Measurements from ENCODE around the gene BAD. TPM values are rescaled to one million over a fixed set of nuclear protein-coding genes. Genes with fewer than 3 reads are reported as not detected.

BAD gene
- total RNA-seq, 1 experiment from 2014 or later, result 34.7 TPM

DNA sequence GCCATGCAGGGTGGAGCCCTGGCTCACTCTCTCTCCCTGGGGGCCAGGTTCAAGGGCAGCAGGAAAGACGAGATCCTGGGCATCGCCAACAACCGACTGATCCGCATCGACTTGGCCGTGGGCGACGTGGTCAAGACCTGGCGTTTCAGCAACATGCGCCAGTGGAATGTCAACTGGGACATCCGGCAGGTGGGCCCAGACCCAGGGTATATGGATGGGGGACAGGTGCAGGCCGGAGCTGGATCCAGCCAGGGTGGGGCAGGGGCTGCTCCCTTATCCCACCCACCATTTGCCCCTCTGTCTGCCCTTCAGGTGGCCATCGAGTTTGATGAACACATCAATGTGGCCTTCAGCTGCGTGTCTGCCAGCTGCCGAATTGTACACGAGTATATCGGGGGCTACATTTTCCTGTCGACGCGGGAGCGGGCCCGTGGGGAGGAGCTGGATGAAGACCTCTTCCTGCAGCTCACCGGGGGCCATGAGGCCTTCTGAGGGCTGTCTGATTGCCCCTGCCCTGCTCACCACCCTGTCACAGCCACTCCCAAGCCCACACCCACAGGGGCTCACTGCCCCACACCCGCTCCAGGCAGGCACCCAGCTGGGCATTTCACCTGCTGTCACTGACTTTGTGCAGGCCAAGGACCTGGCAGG lies 61.3 kb downstream of the BAD start (continued):
- TF ChIP-seq, protein P1, sequence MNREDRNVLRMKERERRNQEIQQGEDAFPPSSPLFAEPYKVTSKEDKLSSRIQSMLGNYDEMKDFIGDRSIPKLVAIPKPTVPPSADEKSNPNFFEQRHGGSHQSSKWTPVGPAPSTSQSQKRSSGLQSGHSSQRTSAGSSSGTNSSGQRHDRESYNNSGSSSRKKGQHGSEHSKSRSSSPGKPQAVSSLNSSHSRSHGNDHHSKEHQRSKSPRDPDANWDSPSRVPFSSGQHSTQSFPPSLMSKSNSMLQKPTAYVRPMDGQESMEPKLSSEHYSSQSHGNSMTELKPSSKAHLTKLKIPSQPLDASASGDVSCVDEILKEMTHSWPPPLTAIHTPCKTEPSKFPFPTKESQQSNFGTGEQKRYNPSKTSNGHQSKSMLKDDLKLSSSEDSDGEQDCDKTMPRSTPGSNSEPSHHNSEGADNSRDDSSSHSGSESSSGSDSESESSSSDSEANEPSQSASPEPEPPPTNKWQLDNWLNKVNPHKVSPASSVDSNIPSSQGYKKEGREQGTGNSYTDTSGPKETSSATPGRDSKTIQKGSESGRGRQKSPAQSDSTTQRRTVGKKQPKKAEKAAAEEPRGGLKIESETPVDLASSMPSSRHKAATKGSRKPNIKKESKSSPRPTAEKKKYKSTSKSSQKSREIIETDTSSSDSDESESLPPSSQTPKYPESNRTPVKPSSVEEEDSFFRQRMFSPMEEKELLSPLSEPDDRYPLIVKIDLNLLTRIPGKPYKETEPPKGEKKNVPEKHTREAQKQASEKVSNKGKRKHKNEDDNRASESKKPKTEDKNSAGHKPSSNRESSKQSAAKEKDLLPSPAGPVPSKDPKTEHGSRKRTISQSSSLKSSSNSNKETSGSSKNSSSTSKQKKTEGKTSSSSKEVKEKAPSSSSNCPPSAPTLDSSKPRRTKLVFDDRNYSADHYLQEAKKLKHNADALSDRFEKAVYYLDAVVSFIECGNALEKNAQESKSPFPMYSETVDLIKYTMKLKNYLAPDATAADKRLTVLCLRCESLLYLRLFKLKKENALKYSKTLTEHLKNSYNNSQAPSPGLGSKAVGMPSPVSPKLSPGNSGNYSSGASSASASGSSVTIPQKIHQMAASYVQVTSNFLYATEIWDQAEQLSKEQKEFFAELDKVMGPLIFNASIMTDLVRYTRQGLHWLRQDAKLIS (CRISPR knock-in tag; IDR thresholded peaks at IDR 0.05; ENCODE audit: borderline replicate concordance), result no peak
- no peak for TF ChIP-seq NFE2L1 (CRISPR knock-in tag; IDR thresholded peaks at IDR 0.05)

DNA sequence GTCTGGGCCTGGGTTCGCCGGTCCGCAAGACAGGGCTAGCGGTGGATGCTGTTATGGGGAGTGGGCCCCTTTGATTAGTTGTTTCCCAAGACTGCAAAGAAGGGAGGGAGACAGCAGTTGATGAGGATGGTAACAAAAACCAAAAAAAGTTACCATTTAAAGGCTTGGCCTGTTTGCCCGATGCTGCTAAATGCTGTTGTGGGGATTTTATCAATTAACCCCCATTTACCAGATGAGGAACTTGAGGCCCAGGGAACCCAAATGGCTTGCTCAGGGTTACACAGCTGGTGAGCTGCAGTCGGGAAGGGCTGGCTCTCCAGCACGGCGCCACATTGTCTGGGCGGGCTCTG lies 61.8 kb downstream of the BAD start:
- Mint-ChIP-seq H3K27me3 (ENCODE audit: low read depth) (no peaks in the 10 kb centered on the region), H3K4me1 (peaks cover 15% of the 10 kb centered on the region), H3K36me3 (no peaks in the 10 kb centered on the region), H3K27ac (no peak overlapping the region), H3K9me3 (no peaks in the 10 kb centered on the region), H3K4me3 (no peak overlapping the region)
- no peak for DNase-seq (ENCODE audit: low spot score)
- TF ChIP-seq JAZF1 (CRISPR knock-in tag; IDR thresholded peaks at IDR 0.05) (no peak), TEAD1 (CRISPR knock-in tag; IDR thresholded peaks at IDR 0.05) (no peak), NFE2L1 (CRISPR knock-in tag; IDR thresholded peaks at IDR 0.05) (no peak), GTF2I (CRISPR knock-in tag; conservative IDR thresholded peaks at IDR 0.05) (no peak), CREM (CRISPR knock-in tag; IDR thresholded peaks at IDR 0.05) (no peak), JUN (CRISPR knock-in tag; IDR thresholded peaks at IDR 0.05) (no peak), TCF7 (CRISPR knock-in tag; IDR thresholded peaks at IDR 0.05; ENCODE audit: low read depth) (no peak), NR3C1 (CRISPR knock-in tag; conservative IDR thresholded peaks at IDR 0.05; ENCODE audit: low read depth) (no peak), ESRRA (CRISPR knock-in tag; IDR thresholded peaks at IDR 0.05; ENCODE audit: borderline replicate concordance) (no peak), ZNF396 (CRISPR knock-in tag; IDR thresholded peaks at IDR 0.05; ENCODE audit: borderline replicate concordance) (no peak), SMAD4 (CRISPR knock-in tag; IDR thresholded peaks at IDR 0.05) (no peak), FOXJ3 (CRISPR knock-in tag; IDR thresholded peaks at IDR 0.05; ENCODE audit: borderline replicate concordance) (no peak)
- TF ChIP-seq, protein P2, sequence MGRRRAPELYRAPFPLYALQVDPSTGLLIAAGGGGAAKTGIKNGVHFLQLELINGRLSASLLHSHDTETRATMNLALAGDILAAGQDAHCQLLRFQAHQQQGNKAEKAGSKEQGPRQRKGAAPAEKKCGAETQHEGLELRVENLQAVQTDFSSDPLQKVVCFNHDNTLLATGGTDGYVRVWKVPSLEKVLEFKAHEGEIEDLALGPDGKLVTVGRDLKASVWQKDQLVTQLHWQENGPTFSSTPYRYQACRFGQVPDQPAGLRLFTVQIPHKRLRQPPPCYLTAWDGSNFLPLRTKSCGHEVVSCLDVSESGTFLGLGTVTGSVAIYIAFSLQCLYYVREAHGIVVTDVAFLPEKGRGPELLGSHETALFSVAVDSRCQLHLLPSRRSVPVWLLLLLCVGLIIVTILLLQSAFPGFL (CRISPR knock-in tag; IDR thresholded peaks at IDR 0.05; ENCODE audit: borderline replicate concordance), result no peak
- TF ChIP-seq, protein P3, sequence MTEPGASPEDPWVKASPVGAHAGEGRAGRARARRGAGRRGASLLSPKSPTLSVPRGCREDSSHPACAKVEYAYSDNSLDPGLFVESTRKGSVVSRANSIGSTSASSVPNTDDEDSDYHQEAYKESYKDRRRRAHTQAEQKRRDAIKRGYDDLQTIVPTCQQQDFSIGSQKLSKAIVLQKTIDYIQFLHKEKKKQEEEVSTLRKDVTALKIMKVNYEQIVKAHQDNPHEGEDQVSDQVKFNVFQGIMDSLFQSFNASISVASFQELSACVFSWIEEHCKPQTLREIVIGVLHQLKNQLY (CRISPR knock-in tag; IDR thresholded peaks at IDR 0.05), result no peak
- TF ChIP-seq, protein P4, sequence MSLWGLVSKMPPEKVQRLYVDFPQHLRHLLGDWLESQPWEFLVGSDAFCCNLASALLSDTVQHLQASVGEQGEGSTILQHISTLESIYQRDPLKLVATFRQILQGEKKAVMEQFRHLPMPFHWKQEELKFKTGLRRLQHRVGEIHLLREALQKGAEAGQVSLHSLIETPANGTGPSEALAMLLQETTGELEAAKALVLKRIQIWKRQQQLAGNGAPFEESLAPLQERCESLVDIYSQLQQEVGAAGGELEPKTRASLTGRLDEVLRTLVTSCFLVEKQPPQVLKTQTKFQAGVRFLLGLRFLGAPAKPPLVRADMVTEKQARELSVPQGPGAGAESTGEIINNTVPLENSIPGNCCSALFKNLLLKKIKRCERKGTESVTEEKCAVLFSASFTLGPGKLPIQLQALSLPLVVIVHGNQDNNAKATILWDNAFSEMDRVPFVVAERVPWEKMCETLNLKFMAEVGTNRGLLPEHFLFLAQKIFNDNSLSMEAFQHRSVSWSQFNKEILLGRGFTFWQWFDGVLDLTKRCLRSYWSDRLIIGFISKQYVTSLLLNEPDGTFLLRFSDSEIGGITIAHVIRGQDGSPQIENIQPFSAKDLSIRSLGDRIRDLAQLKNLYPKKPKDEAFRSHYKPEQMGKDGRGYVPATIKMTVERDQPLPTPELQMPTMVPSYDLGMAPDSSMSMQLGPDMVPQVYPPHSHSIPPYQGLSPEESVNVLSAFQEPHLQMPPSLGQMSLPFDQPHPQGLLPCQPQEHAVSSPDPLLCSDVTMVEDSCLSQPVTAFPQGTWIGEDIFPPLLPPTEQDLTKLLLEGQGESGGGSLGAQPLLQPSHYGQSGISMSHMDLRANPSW (CRISPR knock-in tag; conservative IDR thresholded peaks at IDR 0.05; ENCODE audit: low read depth), result no peak
- TF ChIP-seq, protein P5, sequence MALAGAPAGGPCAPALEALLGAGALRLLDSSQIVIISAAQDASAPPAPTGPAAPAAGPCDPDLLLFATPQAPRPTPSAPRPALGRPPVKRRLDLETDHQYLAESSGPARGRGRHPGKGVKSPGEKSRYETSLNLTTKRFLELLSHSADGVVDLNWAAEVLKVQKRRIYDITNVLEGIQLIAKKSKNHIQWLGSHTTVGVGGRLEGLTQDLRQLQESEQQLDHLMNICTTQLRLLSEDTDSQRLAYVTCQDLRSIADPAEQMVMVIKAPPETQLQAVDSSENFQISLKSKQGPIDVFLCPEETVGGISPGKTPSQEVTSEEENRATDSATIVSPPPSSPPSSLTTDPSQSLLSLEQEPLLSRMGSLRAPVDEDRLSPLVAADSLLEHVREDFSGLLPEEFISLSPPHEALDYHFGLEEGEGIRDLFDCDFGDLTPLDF (CRISPR knock-in tag; IDR thresholded peaks at IDR 0.05), result no peak
- TF ChIP-seq, protein P6, sequence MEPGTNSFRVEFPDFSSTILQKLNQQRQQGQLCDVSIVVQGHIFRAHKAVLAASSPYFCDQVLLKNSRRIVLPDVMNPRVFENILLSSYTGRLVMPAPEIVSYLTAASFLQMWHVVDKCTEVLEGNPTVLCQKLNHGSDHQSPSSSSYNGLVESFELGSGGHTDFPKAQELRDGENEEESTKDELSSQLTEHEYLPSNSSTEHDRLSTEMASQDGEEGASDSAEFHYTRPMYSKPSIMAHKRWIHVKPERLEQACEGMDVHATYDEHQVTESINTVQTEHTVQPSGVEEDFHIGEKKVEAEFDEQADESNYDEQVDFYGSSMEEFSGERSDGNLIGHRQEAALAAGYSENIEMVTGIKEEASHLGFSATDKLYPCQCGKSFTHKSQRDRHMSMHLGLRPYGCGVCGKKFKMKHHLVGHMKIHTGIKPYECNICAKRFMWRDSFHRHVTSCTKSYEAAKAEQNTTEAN (CRISPR knock-in tag; IDR thresholded peaks at IDR 0.05), result no peak
- TF ChIP-seq, protein P7, sequence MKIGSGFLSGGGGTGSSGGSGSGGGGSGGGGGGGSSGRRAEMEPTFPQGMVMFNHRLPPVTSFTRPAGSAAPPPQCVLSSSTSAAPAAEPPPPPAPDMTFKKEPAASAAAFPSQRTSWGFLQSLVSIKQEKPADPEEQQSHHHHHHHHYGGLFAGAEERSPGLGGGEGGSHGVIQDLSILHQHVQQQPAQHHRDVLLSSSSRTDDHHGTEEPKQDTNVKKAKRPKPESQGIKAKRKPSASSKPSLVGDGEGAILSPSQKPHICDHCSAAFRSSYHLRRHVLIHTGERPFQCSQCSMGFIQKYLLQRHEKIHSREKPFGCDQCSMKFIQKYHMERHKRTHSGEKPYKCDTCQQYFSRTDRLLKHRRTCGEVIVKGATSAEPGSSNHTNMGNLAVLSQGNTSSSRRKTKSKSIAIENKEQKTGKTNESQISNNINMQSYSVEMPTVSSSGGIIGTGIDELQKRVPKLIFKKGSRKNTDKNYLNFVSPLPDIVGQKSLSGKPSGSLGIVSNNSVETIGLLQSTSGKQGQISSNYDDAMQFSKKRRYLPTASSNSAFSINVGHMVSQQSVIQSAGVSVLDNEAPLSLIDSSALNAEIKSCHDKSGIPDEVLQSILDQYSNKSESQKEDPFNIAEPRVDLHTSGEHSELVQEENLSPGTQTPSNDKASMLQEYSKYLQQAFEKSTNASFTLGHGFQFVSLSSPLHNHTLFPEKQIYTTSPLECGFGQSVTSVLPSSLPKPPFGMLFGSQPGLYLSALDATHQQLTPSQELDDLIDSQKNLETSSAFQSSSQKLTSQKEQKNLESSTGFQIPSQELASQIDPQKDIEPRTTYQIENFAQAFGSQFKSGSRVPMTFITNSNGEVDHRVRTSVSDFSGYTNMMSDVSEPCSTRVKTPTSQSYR (CRISPR knock-in tag; IDR thresholded peaks at IDR 0.05), result no peak
- TF ChIP-seq, protein P8, sequence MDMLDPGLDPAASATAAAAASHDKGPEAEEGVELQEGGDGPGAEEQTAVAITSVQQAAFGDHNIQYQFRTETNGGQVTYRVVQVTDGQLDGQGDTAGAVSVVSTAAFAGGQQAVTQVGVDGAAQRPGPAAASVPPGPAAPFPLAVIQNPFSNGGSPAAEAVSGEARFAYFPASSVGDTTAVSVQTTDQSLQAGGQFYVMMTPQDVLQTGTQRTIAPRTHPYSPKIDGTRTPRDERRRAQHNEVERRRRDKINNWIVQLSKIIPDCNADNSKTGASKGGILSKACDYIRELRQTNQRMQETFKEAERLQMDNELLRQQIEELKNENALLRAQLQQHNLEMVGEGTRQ (CRISPR knock-in tag; IDR thresholded peaks at IDR 0.05), result no peak
- POLR2A ChIA-PET, result interaction anchor here (0.6 to 0.8 kb wide), 2 partner anchors 8 to 21 kb away, joined by 3 to 5 read pairs; no protein-coding TSS in a partner anchor
- CTCF ChIA-PET, result interaction anchor here (2.1 kb wide), 1 partner anchor 18 kb away, joined by 7 read pairs; no protein-coding TSS in a partner anchor
- no peak for ATAC-seq
